ENCODE measurements around the gene STEEP1.
"Not testable (repeated sequence)": the region's sequence is repeated elsewhere in the genome, so short reads cannot be mapped to it uniquely, and the experiment has no call there.

STEEP1 gene

GRCh38 chrX:119529345-119530276 is 35.6 kb downstream of the STEEP1 start:
- DNase-seq = no peak

GRCh38 chrX:119523664-119524184 is 41.5 kb downstream of the STEEP1 start:
- DNase-seq = no peak

GRCh38 chrX:119521246-119521645 is 44.0 kb downstream of the STEEP1 start:
- no peak for DNase-seq

GRCh38 chrX:119518371-119518770 is 46.8 kb downstream of the STEEP1 start:
- no peak for DNase-seq

- DNase-seq = no peak
Measured at GRCh38 chrX:119516157-119516702, 49.0 kb downstream of the STEEP1 start.

GRCh38 chrX:119512146-119512800 is 52.9 kb downstream of the STEEP1 start:
- no peak for DNase-seq

- no peak for DNase-seq
Measured at GRCh38 chrX:119507206-119507605, 58.0 kb downstream of the STEEP1 start.

GRCh38 chrX:119505945-119506344 is 59.3 kb downstream of the STEEP1 start:
- no peak for DNase-seq

- not testable (repeated sequence) for DNase-seq
Measured at GRCh38 chrX:119505145-119505544, 60.1 kb downstream of the STEEP1 start.

- DNase-seq = no peak
Measured at GRCh38 chrX:119503484-119503861, 61.7 kb downstream of the STEEP1 start.

- no peak for DNase-seq
Measured at GRCh38 chrX:119502727-119503483, 62.3 kb downstream of the STEEP1 start.

GRCh38 chrX:119501511-119502148 is 63.6 kb downstream of the STEEP1 start:
- DNase-seq = no peak

- DNase-seq = no peak
Measured at GRCh38 chrX:119500061-119500800, 65.0 kb downstream of the STEEP1 start.

- no peak for DNase-seq
Measured at GRCh38 chrX:119497185-119497584, 68.0 kb downstream of the STEEP1 start.

- no peak for DNase-seq
Measured at GRCh38 chrX:119495734-119496726, 69.2 kb downstream of the STEEP1 start.

- DNase-seq = not testable (repeated sequence)
Measured at GRCh38 chrX:119493851-119494495, 71.2 kb downstream of the STEEP1 start.

GRCh38 chrX:119492463-119492862 is 72.7 kb downstream of the STEEP1 start:
- no peak for DNase-seq

- no peak for DNase-seq
Measured at GRCh38 chrX:119489212-119490074, 75.8 kb downstream of the STEEP1 start.

- no peak for DNase-seq
Measured at GRCh38 chrX:119488749-119489148, 76.5 kb downstream of the STEEP1 start.
